IPS-NIHi7 (cell line): ENCODE measurements around the gene ELFN1.

Experiments
- DNase-seq: peaks from one replicate; pipeline ENCODE4 v3.0.0; 2012; ENCODE audit warnings: mixed read lengths; ENCODE audit errors: extremely low spot score

Gene ELFN1

GRCh38 chr7:1708596-1709251 is 38.6 kb downstream of the ELFN1 start:
- DNase-seq = no peak

- DNase-seq = no peak
Observed at GRCh38 chr7:1709281-1709680, 39.2 kb downstream of the ELFN1 start.

- no peak for DNase-seq
Observed at GRCh38 chr7:1709900-1710299, 39.8 kb downstream of the ELFN1 start.

- DNase-seq = no peak
Observed at GRCh38 chr7:1710936-1711335, 40.9 kb downstream of the ELFN1 start.

GRCh38 chr7:1712907-1713501 is 42.9 kb downstream of the ELFN1 start:
- no peak for DNase-seq

GRCh38 chr7:1713502-1714484 is 43.7 kb downstream of the ELFN1 start:
- DNase-seq = peak; percentile 75

GRCh38 chr7:1714583-1715330 is 44.7 kb downstream of the ELFN1 start:
- no peak for DNase-seq

DNA sequence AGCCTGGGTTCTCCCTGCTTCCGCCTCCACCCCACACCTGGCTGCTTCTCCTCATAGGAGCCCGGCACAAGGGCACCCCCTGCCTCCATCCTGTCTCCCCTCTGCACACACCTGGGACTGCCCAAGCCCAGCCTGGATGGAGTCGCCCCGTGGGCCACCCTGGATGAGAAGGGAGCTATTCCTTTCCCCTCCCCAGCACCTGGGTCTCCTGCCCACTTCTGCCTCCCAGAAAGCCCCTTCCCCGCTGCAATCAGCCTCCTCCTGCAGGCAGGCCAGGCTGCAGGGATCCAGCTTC is 45.2 kb downstream of the ELFN1 start:
- no peak for DNase-seq

GRCh38 chr7:1715671-1716074 is 45.6 kb downstream of the ELFN1 start:
- no peak for DNase-seq

DNA sequence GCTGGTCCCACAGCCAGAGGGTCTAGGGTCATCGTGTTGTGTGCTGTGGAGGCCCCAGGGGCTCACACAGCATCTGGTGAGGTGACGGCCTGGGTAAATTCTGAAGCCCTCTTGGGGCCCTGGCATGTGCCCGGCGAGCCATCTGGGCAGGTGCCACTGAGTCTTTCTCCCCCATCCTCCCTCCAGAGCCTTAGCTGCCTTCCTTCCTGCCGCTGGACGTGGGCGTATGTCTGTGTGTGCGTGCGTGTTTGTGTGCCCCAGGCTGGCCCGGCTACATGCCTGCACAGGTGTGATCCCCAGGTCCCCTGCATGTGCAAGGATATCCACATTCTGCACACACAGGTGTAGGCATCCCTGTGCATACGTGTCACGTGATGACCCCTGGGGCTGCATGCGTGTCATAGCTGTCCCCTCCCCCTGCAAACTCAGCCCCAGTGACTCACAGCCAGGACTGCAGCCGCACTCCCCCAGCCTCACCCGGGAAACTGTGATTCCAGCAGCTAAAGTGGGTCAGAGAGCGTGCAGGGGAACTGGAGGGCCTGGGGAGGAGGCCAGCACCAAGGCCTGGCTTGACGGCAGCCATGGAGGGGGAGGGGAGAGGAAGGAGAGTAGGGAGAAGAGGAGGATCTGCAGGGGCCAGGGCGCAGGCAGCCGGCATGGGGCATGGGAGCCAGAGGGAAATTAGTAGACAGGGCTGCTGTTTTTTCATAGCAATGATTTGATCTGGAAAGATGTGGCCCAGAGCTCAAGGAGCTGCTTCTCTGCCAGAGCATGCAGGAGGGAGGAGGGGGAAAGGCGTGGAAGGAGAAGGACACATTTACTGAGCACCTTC is 46.4 kb downstream of the ELFN1 start:
- no peak for DNase-seq

GRCh38 chr7:1717095-1717483 is 47.0 kb downstream of the ELFN1 start:
- DNase-seq = no peak

DNA sequence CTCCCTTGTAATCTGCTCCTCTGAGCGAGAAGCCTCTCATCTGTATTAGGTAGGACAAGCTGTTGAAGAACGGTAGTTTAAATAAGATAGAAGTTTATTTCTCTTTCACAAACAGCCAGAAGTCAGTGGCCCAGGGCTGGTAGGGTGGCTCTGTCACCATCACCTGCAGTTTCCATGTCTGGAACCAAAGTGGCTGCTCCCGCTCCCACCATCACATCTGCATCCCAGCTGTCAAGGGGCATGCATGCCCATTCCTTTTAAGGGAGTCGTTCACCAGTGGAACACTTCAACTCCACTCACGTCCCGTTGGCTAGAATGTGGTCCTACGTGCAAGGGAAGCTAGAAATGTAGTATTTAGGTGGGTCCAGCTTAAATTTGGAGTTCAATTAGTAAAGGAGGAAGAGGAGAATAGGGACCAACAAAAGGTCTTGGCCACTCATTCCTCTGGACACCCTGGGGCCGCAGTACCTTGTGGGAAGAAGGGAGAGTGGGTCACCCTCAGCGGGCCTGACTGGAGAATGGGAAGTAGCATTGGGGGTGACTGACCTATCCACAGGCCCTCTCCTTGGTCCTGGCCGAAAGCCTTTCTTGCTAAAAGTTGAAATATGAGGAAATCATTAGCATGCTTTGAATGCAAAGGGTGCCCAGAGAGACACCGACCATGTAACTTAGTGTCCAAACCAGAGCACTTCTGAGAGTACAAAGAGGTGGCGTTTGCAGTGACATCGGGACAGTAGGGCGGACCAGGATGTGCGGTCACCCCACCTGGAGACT is 48.0 kb downstream of the ELFN1 start:
- DNase-seq = no peak

DNA sequence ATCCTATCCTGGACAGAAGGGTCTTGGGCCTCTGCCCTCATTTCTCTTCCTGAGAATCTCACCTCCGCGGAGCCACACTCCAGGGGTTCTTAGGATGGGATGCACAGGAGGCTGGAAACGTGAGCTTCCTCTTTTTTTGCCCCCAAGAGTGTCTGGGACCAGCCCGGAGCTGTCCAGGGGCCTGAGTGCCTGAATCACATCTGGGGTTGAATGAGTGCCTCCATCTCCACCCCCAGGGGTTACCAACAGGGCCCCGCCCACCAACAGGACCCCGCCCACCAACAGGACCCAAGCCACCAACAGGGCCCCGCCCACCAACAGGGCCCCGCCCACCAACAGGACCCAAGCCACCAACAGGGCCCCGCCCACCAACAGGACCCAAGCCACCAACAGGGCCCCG is 48.8 kb downstream of the ELFN1 start:
- peak; percentile 66 for DNase-seq

GRCh38 chr7:1719256-1719655 is 49.2 kb downstream of the ELFN1 start:
- DNase-seq = peak; percentile 87

- DNase-seq = no peak
Observed at GRCh38 chr7:1719913-1720312, 49.8 kb downstream of the ELFN1 start.

DNA sequence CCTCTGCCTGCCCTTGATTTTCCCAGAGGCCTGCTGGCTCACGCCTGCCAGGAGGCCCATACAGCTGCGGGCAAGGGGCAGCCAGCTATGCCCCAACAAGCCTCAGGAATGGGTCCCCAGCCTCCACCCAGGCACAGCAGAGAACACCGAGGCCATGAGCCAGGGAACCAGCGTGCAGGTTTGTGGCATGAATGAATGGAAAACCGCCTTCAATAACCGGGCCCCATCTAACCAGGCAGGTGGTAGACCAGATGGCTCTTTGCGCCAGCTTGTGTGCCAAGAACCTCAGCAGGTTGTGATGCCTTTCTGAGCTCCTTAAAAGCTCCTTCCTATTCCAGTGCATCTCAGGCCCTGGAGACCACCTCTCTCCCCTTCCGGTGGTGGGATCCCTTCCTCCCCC is 50.2 kb downstream of the ELFN1 start:
- DNase-seq = no peak

DNA sequence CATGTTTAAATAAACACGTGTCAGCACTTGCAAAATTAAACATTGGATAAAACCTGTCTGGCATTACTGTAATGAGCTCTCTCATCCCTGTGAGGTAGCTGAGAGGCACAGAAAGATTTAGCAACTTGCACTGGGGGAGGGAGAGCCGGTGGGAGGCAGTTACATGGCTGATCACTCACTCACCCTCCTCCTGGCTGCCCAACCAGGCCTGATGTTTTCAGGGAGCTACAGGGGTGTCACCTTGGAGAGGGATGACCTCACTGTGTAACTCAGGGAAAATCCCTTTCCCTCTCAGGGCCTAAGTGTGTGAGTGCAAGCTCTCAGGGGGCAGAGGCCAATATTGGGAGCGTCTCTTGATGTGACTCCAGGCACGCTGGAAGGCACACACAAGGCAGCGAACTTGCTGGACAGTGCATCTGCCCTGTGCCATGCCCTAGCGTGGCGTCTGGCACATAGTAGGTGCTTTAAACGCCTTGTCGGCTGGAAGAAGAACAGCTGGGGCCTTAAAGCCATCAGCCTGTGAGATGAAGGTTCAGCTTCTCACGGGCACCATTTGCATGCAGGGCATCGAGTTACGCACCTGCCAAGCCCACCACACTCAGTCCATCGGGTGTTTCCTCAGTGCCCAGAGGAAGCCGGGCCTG is 51.1 kb downstream of the ELFN1 start:
- DNase-seq = no peak

DNA sequence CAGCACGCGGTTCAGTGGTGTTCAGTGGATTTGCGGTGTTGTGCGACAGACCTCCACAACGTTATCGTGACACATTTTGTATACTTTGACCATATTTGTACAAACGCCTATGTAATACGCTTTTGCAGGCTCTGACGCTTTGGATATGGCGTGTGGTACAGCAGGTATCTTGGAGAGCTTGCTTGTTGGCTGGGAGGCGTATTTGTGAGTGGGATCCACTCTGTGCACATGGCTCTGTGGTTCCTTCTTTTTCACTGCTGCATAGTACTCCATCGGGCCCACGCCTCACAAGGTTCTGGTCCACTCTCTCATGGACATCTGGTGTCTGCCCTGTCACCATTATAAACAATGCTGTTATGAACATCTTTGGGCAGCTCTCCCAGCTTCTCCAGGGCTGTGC is 53.2 kb downstream of the ELFN1 start:
- no peak for DNase-seq

DNA sequence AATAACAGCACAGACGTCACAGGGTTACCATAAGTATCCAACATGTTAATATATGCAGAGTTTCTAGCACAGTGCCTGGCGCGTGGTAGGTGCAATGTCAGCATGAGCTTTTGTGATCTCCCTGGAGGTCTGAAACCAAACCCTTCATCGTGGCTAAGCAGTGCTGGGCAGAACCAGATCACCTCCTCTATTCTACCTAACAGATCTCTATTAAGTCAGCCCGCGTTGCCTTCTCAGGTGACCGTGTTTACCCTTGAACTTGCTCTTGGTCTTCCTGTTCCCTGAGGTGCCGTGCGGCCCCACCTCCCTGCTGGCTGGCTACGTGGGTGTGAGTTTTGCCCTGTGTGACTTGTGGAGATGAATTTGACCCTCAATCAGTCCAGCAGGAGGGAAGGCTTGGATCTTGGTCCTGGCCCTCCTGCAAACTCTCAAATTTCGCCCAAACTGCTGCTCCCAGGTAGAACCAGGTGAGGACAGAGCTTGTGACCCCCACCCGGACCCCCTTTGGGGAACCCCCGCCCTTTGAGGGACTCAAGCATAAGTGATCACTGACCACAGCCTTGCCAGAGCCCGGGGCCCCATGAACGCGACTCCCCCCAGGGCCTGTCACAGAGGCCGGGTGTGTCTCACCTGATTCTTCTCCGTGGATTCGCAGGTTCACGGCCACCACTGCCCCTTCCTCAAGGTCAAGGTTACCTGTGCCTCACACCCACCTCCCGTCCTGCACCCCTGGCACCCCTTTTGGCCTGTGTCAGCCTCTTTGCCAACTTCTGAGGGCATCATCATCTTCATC is 54.2 kb downstream of the ELFN1 start:
- DNase-seq = no peak
